Vagina (tissue), 2 donors: ENCODE data around the gene HPX. TPM values are rescaled to one million over a fixed set of nuclear protein-coding genes. Genes with fewer than 3 reads are reported as not detected.

ENCODE experiments used
- DNase-seq, 2 donors: peaks; one replicate each; pipeline ENCODE4 v3.0.0-alpha.2; 2017; ENCODE audit errors: extremely low spot score in 2 of 2
- H3K27ac ChIP-seq: fragments of 200-600 bp; sonication (generic); one replicate; pipeline ENCODE4 v1.5.1; 2019
- H3K27me3 ChIP-seq: fragments of 200-600 bp; sonication (generic); one replicate; pipeline ENCODE4 v1.5.1; 2019
- H3K36me3 ChIP-seq, 2 donors: fragments of 200-600 bp; sonication (generic); one replicate each; pipeline ENCODE4 v1.5.1; 2017 to 2019
- H3K4me1 ChIP-seq: fragments of 200-600 bp; sonication (generic); one replicate; pipeline ENCODE4 v1.5.1; 2019
- H3K4me3 ChIP-seq, 2 donors: fragments of 200-600 bp; sonication (generic); 1 replicate in 1 of 2; 2 replicates in 1 of 2; pipeline ENCODE4 v1.5.1; 2016 to 2019
- H3K9me3 ChIP-seq: fragments of 200-600 bp; sonication (generic); one replicate; pipeline ENCODE4 v1.5.1; 2019
- CTCF ChIP-seq, 3 experiments: fragments of 450-650 bp in 2 of 3; fragments of 200-600 bp in 1 of 3; sonication (generic) in 1 of 3; IDR thresholded peaks; one replicate each; pipeline ENCODE4 v1.5.1; 2017 to 2019; ENCODE audit warnings: antibody characterized with exemption in 3 of 3, mild to moderate bottlenecking in 2 of 3, moderate library complexity in 2 of 3
- POLR2A ChIP-seq, 2 donors: fragments of 450-650 bp; IDR thresholded peaks; one replicate each; pipeline ENCODE4 v1.6.1; 2017; ENCODE audit warnings: antibody characterized with exemption in 2 of 2, mild to moderate bottlenecking in 2 of 2, moderate library complexity in 2 of 2
- POLR2AphosphoS5 ChIP-seq, 2 donors: sonication (generic); formaldehyde crosslinking; IDR thresholded peaks; one replicate each; pipeline ENCODE4 v1.9.0; 2017; ENCODE audit warnings: antibody characterized with exemption in 2 of 2, mild to moderate bottlenecking in 2 of 2, low read depth in 1 of 2; ENCODE audit not compliant: insufficient read depth in 1 of 2
- intact Hi-C: fragments of 100-400 bp; cut with DNase I; formaldehyde crosslinking; loops from one replicate; pipeline ENCODE4 v1.15.1; 2023
- total RNA-seq: library from RNA; depleted of rRNA; stranded (reverse); fragments of >200 nt; gene quantifications from one replicate; pipeline ENCODE4 v1.2.3, GENCODE V29; 2016

HPX gene, protein sequence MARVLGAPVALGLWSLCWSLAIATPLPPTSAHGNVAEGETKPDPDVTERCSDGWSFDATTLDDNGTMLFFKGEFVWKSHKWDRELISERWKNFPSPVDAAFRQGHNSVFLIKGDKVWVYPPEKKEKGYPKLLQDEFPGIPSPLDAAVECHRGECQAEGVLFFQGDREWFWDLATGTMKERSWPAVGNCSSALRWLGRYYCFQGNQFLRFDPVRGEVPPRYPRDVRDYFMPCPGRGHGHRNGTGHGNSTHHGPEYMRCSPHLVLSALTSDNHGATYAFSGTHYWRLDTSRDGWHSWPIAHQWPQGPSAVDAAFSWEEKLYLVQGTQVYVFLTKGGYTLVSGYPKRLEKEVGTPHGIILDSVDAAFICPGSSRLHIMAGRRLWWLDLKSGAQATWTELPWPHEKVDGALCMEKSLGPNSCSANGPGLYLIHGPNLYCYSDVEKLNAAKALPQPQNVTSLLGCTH
- total RNA-seq: 0.98 TPM

GRCh38 chr11:6440906-6441358 lies at the start of gene HPX:
TSS of gene HPX (minus strand) at chr11:6440987. CDS start at chr11:6440963, 24 bp downstream.
- Histone ChIP-seq H3K27me3 (no peaks in the 10 kb centered on the region), H3K4me3 (no peak within 1 kb of the TSS), H3K36me3 (no peaks in the 10 kb centered on the region), H3K9me3 (no peaks in the 10 kb centered on the region), H3K4me1 (no peaks in the 10 kb centered on the region), H3K27ac (no peak within 1 kb of the TSS)
- intact Hi-C loops: loop anchor here (10.0 kb wide), 1 partner anchor 56 kb away; no protein-coding TSS in a partner anchor
- no peak for DNase-seq
- TF ChIP-seq CTCF (IDR thresholded peaks at IDR 0.05) (no peak), POLR2AphosphoS5 (IDR thresholded peaks at IDR 0.05; ENCODE audit: insufficient read depth in 1 of 2, low read depth in 1 of 2) (no peak), POLR2A (IDR thresholded peaks at IDR 0.05) (no peak)

DNA sequence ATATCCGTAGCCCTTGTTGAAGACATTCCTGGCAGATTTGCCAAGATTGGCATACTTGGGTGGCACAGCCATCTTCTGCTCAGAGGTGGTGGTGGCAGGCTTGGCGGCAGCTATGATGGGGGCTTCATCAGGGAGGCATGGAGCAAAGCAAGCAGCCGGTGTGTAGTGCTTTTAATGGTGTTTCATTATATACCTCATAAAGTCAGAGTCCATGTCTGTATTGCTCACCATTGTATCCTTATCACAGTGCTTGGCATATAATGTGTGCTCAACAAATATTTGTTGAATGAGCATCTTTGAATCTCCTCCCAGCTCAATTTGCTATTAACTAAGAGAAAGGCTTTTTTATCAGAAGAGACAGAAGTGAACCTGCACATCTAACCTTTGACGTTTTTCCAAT lies 48.5 kb upstream of the HPX start:
- Histone ChIP-seq H3K9me3 (no peaks in the 10 kb centered on the region), H3K4me3 (no peak overlapping the region), H3K27ac (no peak overlapping the region), H3K4me1 (no peaks in the 10 kb centered on the region), H3K27me3 (no peaks in the 10 kb centered on the region), H3K36me3 (peaks cover 0 to 32% of the 10 kb centered on the region in 2 donors)
- TF ChIP-seq POLR2A (IDR thresholded peaks at IDR 0.05) (no peak), CTCF (IDR thresholded peaks at IDR 0.05) (no peak)
- intact Hi-C loops: no loop called here
- DNase-seq: no peak

- intact Hi-C loops: no loop called here
- H3K27me3 ChIP-seq: no peaks in the 10 kb centered on the region
Observed at GRCh38 chr11:6488821-6489220, 48.0 kb upstream of the HPX start.

DNA sequence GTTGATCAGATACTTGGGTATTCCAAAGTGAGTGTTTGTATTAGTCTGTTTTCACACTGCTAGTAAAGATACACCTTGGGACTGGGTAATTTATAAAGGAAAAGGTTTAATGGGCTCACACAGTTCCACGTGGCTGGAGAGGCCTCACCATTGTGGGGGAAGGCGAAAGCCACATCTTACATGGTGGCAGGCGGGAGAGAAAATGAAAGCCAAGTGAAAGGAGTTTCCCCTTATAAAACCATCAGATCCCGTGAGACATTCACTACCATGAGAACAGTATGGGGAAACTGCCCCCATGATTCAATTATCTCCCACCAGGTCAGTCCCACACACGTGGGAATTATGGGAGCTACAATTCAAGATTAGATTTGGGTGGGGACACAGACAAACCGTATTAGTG lies 47.6 kb upstream of the HPX start:
- Histone ChIP-seq H3K27ac (no peak overlapping the region), H3K36me3 (peaks cover 0 to 42% of the 10 kb centered on the region in 2 donors), H3K4me1 (peaks cover 3% of the 10 kb centered on the region), H3K4me3 (no peak overlapping the region), H3K27me3 (no peaks in the 10 kb centered on the region), H3K9me3 (no peaks in the 10 kb centered on the region)
- no peak for DNase-seq
- TF ChIP-seq POLR2A (IDR thresholded peaks at IDR 0.05) (no peak), CTCF (IDR thresholded peaks at IDR 0.05) (no peak), POLR2AphosphoS5 (IDR thresholded peaks at IDR 0.05; ENCODE audit: insufficient read depth in 1 of 2, low read depth in 1 of 2) (no peak)
- intact Hi-C loops: no loop called here

More at GRCh38 chr11:6488821-6489220, 48.0 kb upstream of the HPX start:
- Histone ChIP-seq H3K27ac (no peak overlapping the region), H3K9me3 (no peaks in the 10 kb centered on the region), H3K4me1 (no peaks in the 10 kb centered on the region), H3K4me3 (no peak overlapping the region), H3K36me3 (peaks cover 0 to 37% of the 10 kb centered on the region in 2 donors)
- no peak for TF ChIP-seq POLR2AphosphoS5 (IDR thresholded peaks at IDR 0.05; ENCODE audit: insufficient read depth in 1 of 2, low read depth in 1 of 2)
- TF ChIP-seq CTCF (IDR thresholded peaks at IDR 0.05): no peak
- TF ChIP-seq POLR2A (IDR thresholded peaks at IDR 0.05): no peak
- DNase-seq: no peak

- peaks cover 0 to 41% of the 10 kb centered on the region in 2 donors for H3K36me3 ChIP-seq
Observed at GRCh38 chr11:6486938-6487337, 46.2 kb upstream of the HPX start.

More at GRCh38 chr11:6486938-6487337, 46.2 kb upstream of the HPX start:
- H3K27ac ChIP-seq: no peak overlapping the region
- peaks cover 17% of the 10 kb centered on the region for H3K4me1 ChIP-seq
- intact Hi-C loops: no loop called here
- no peak overlapping the region for H3K4me3 ChIP-seq
- TF ChIP-seq POLR2AphosphoS5 (IDR thresholded peaks at IDR 0.05; ENCODE audit: insufficient read depth in 1 of 2, low read depth in 1 of 2): no peak
- TF ChIP-seq CTCF (IDR thresholded peaks at IDR 0.05): no peak
- TF ChIP-seq POLR2A (IDR thresholded peaks at IDR 0.05): no peak
- H3K27me3 ChIP-seq: no peaks in the 10 kb centered on the region
- H3K9me3 ChIP-seq: no peaks in the 10 kb centered on the region
- no peak for DNase-seq
